RWPE2 (cell line): ENCODE data around the gene DSCAML1.

ENCODE experiments used
- ATAC-seq: fragments of 200-7000 bp; cut with Tn5 transposase; 3 replicates; pipeline ENCODE4 v1.9.1; 2021; ENCODE audit warnings: low read depth
- DNase-seq: peaks from one replicate; pipeline ENCODE4 v3.0.0-alpha.2; 2020; ENCODE audit warnings: low spot score
- H3K27ac ChIP-seq: fragments of 450-650 bp; 2 replicates; pipeline ENCODE4 v1.5.1; 2017; ENCODE audit warnings: mild to moderate bottlenecking; ENCODE audit not compliant: poor library complexity, severe bottlenecking
- H3K27me3 ChIP-seq: fragments of 250-450 bp; sonication (Bioruptor Pico); 2 replicates; pipeline ENCODE4 v1.5.1; 2021; ENCODE audit warnings: mild to moderate bottlenecking, moderate library complexity; ENCODE audit not compliant: insufficient read depth, poor library complexity, severe bottlenecking
- H3K36me3 ChIP-seq: fragments of 250-450 bp; sonication (Bioruptor Pico); 2 replicates; pipeline ENCODE4 v1.5.1; 2020; ENCODE audit warnings: low read depth, mild to moderate bottlenecking, moderate library complexity
- H3K4me1 ChIP-seq: fragments of 250-450 bp; sonication (Bioruptor Pico); 2 replicates; pipeline ENCODE4 v1.5.1; 2021; ENCODE audit warnings: mild to moderate bottlenecking, moderate library complexity; ENCODE audit not compliant: insufficient read depth, poor library complexity, severe bottlenecking
- H3K4me3 ChIP-seq: fragments of 250-450 bp; sonication (Bioruptor Pico); 2 replicates; pipeline ENCODE4 v1.5.1; 2021; ENCODE audit warnings: mild to moderate bottlenecking, moderate library complexity; ENCODE audit not compliant: severe bottlenecking
- H3K9me3 ChIP-seq: fragments of 250-450 bp; sonication (Bioruptor Pico); 2 replicates; pipeline ENCODE4 v1.5.1; 2021; ENCODE audit warnings: mild to moderate bottlenecking, moderate library complexity; ENCODE audit not compliant: severe bottlenecking
- CTCF ChIP-seq: fragments of 450-650 bp; IDR thresholded peaks from one replicate; pipeline ENCODE4 v1.5.1; 2017; ENCODE audit warnings: mild to moderate bottlenecking, moderate library complexity; ENCODE audit not compliant: poor library complexity, severe bottlenecking

The DSCAML1 gene

GRCh38 chr11:117456027-117456720, 340.8 kb downstream of the DSCAML1 start:
- no peak for ATAC-seq
- H3K27ac ChIP-seq: no peak overlapping the region
- TF ChIP-seq CTCF: no peak
- H3K36me3 ChIP-seq: no peaks in the 10 kb centered on the region
- no peak overlapping the region for H3K4me3 ChIP-seq
- H3K27me3 ChIP-seq: no peaks in the 10 kb centered on the region
- no peaks in the 10 kb centered on the region for H3K4me1 ChIP-seq
- H3K9me3 ChIP-seq: peaks cover 2% of the 10 kb centered on the region
- no peak for DNase-seq

- Histone ChIP-seq H3K4me3 (no peak overlapping the region), H3K9me3 (peaks cover 2% of the 10 kb centered on the region), H3K27me3 (no peaks in the 10 kb centered on the region), H3K27ac (no peak overlapping the region), H3K4me1 (no peaks in the 10 kb centered on the region), H3K36me3 (no peaks in the 10 kb centered on the region)
- DNase-seq: no peak
- TF ChIP-seq CTCF: no peak
- no peak for ATAC-seq
Measured at GRCh38 chr11:117454564-117454917, 342.5 kb downstream of the DSCAML1 start.

- no peak overlapping the region for H3K4me3 ChIP-seq
- H3K27me3 ChIP-seq: no peaks in the 10 kb centered on the region
- no peak for ATAC-seq
- H3K4me1 ChIP-seq: no peaks in the 10 kb centered on the region
- DNase-seq: no peak
- no peaks in the 10 kb centered on the region for H3K36me3 ChIP-seq
- peaks cover 2% of the 10 kb centered on the region for H3K9me3 ChIP-seq
- no peak overlapping the region for H3K27ac ChIP-seq
- TF ChIP-seq CTCF: no peak
Measured at GRCh38 chr11:117453886-117454563, 343.0 kb downstream of the DSCAML1 start.

GRCh38 chr11:117449111-117449693, 347.8 kb downstream of the DSCAML1 start:
- DNase-seq: no peak
- H3K9me3 ChIP-seq: no peaks in the 10 kb centered on the region
- H3K4me3 ChIP-seq: no peak overlapping the region
- H3K27ac ChIP-seq: no peak overlapping the region
- H3K27me3 ChIP-seq: peaks cover 19% of the 10 kb centered on the region
- TF ChIP-seq CTCF: no peak
- ATAC-seq: no peak
- no peaks in the 10 kb centered on the region for H3K36me3 ChIP-seq
- no peaks in the 10 kb centered on the region for H3K4me1 ChIP-seq
